ENCODE measurements around the gene CDC25C. TPM values are rescaled to one million over a fixed set of nuclear protein-coding genes. Genes with fewer than 3 reads are reported as not detected.

Gene CDC25C
- total and polyA plus RNA-seq, 2 of the 4 experiments (the other 2 are of a cell fraction) = 7.3 to 8.2 TPM

- ATAC-seq (ENCODE audit: low read depth) (no peak), DNase-seq (no peak)
- no peak overlapping the region for H3K23ac ChIP-seq (ENCODE audit: low read depth, low read length)
- H3K56ac ChIP-seq (ENCODE audit: extremely low read depth, insufficient read depth, low read length) = no peak overlapping the region
- no peak overlapping the region for H3K4ac ChIP-seq (ENCODE audit: low read depth, low read length)
- no peak overlapping the region for H4K5ac ChIP-seq (ENCODE audit: low read depth, low read length)
- peak overlapping the region; percentile 58 for H2AFZ ChIP-seq (replicated peaks; ENCODE audit: low read length, poor library complexity)
- no peak overlapping the region for H3K27ac ChIP-seq (ENCODE audit: insufficient read depth, low read length)
- no peaks in the 10 kb centered on the region for H3K4me1 ChIP-seq (ENCODE audit: control insufficient read depth, insufficient read depth, low read length)
- no peak overlapping the region for H2AK9ac ChIP-seq (replicated peaks; ENCODE audit: low read depth, low read length, poor library complexity)
- no peak overlapping the region for H3K18ac ChIP-seq (ENCODE audit: low read depth, low read length)
- H2AK5ac ChIP-seq (ENCODE audit: low read depth, low read length) = no peak overlapping the region
- H4K91ac ChIP-seq (ENCODE audit: insufficient read depth, low read depth, low read length) = no peak overlapping the region
- H3K4me2 ChIP-seq (ENCODE audit: low read depth, low read length) = no peak overlapping the region
- H2BK20ac ChIP-seq (ENCODE audit: low read depth, low read length) = no peak overlapping the region
- H3K4me3 ChIP-seq (ENCODE audit: insufficient read depth, low read depth, low read length) = no peak overlapping the region
- no peak overlapping the region for H2BK15ac ChIP-seq (ENCODE audit: low read depth, low read length)
- H2BK5ac ChIP-seq (ENCODE audit: low read depth, low read length, poor library complexity, severe bottlenecking) = no peak overlapping the region
- H3K14ac ChIP-seq (replicated peaks; ENCODE audit: low read depth, low read length) = no peak overlapping the region
- peaks cover 39% of the 10 kb centered on the region for H3K27me3 ChIP-seq (ENCODE audit: control insufficient read depth, insufficient read depth, low read length)
- no peak overlapping the region for H4K8ac ChIP-seq (ENCODE audit: low read depth in 2 of 2, low read length in 2 of 2)
- POLR2A ChIA-PET (ENCODE audit: unreplicated experiment) = no interaction called here
- intact Hi-C loops (cut with micrococcal nuclease) = no loop called here
- BruUV-seq (replicated peaks) = no TSS peak
- no peaks in the 10 kb centered on the region for H3K9me1 ChIP-seq (ENCODE audit: insufficient read depth, low read length)
- no peaks in the 10 kb centered on the region for H3K36me3 ChIP-seq (ENCODE audit: control insufficient read depth, insufficient read depth, low read length)
- no peaks in the 10 kb centered on the region for H3K79me1 ChIP-seq (ENCODE audit: low read depth in 1 of 2, low read length in 2 of 2)
- dilution Hi-C loops (cut with HindIII; ENCODE audit: low sequenced_read_pairs, unreplicated experiment) = no loop called here
- in situ Hi-C loops (cut with MboI; ENCODE audit: low sequenced_read_pairs) = no loop called here
- no peak overlapping the region for H3K9ac ChIP-seq (ENCODE audit: low read depth, low read length)
- H2BK120ac ChIP-seq (ENCODE audit: low read depth, low read length) = no peak overlapping the region
- CTCF ChIA-PET = interaction anchor here (0.5 kb wide), 1 partner anchor 47 kb away, joined by 7 read pairs; no protein-coding TSS in a partner anchor
- TF ChIP-seq CEBPB (IDR thresholded peaks at IDR 0.05; ENCODE audit: low read depth, low read length) = no peak
- 48% methylated on average over 10 of the region's 29 CpGs; no CpG with 5 or more reads in 1 of the 2 experiments for WGBS, 2 experiments (ENCODE audit: extremely low coverage in 2 of 2, insufficient read length in 1 of 2)
- no peaks in the 10 kb centered on the region for H4K20me1 ChIP-seq (ENCODE audit: insufficient read depth, low read length)
- H3K9me3 ChIP-seq (ENCODE audit: control insufficient read depth, insufficient read depth, low read length) = peaks cover 2% of the 10 kb centered on the region; the same call in 1 of the 2 replicates
Measured at GRCh38 chr5:138257583-138257982, 74.0 kb downstream of the CDC25C start.

Data from IMR-90 (cell line).